Urothelium cell line (cell line): ENCODE data around the gene SRXN1.

Source experiments
- DNase-seq: peaks from one replicate; pipeline ENCODE4 v3.0.0; 2011; ENCODE audit warnings: low spot score, mixed read lengths
- FAIRE-seq: peaks from 2 replicates; lab custom pipeline; 2011; peaks lifted over from hg19 to GRCh38; lab: Jason Lieb, UNC

The SRXN1 gene

DNA sequence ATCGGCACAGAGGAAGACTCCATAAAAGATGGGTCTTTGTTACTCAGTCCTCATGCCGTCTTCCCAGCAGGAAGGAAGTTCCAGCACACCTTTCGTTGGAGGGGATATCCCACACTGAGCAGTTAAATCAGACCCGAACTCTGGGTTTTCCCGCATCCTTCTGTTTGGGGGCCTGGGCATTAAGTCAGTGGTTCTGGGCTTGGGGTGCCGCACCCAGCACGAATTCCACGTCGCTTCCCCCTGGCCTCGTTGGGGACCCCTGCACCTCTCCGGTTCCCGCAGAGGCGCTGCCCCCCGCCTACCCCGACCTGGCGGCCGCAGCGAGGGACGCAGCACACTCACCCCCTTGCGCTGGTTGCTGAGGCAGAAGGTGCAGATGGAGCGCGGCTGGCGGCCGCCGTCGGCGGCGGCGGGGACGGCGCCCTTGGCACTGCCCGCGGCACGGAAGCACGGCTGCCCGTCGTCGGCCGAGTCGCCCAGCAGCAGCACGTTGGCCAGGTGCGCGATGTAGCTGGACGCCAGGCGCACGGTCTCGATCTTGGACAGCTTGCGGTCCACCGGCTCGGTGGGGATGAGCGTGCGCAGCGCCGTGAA lies 43.5 kb downstream of the SRXN1 start:
- FAIRE-seq, result no peak
- DNase-seq, result no peak

DNA sequence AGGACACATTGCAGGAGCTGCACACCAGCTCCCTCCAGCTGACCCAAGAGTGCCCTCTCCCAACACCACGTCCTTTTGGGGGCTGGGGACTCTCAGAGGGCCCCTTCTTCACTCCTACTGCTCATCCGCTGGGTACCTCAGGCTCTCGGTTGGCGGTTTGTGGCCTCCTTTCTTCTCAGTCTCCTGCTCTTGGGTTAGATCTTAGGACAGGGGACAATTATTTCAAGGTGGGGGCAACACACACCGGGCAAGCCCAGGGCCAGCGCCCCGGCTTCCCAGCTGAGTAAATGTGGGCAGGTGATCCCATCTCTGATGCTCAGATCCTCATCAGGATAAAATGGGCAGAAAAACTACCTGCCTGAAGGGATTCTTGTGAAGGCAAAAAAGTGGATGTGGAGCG lies 44.0 kb downstream of the SRXN1 start:
- FAIRE-seq (no peak), DNase-seq (no peak)

GRCh38 chr20:607476-607875 lies 45.5 kb downstream of the SRXN1 start:
- DNase-seq (no peak), FAIRE-seq (no peak)

DNA sequence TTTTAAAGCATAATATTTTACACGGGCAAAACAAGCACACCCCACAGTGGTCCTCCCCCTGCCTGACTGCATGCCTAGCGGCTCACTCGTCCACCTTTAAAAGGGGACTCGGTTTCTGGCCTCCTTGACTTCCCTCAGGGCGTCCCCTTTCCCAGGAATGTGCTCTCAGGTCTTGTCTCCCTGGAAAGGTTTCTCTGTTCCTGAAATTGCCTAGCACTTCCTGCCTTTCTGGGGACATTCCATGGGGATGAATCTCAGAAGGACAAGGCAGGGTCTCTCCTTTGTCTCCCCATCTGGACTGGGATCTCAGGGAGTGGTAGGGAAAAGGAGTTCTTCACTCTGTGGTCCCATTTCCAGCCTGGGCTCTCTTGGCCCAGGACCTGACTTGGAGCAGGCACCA lies 47.8 kb downstream of the SRXN1 start:
- DNase-seq, result peak; percentile 29
- no peak for FAIRE-seq

GRCh38 chr20:603116-603640 lies 49.8 kb downstream of the SRXN1 start:
- FAIRE-seq (no peak), DNase-seq (no peak)

DNA sequence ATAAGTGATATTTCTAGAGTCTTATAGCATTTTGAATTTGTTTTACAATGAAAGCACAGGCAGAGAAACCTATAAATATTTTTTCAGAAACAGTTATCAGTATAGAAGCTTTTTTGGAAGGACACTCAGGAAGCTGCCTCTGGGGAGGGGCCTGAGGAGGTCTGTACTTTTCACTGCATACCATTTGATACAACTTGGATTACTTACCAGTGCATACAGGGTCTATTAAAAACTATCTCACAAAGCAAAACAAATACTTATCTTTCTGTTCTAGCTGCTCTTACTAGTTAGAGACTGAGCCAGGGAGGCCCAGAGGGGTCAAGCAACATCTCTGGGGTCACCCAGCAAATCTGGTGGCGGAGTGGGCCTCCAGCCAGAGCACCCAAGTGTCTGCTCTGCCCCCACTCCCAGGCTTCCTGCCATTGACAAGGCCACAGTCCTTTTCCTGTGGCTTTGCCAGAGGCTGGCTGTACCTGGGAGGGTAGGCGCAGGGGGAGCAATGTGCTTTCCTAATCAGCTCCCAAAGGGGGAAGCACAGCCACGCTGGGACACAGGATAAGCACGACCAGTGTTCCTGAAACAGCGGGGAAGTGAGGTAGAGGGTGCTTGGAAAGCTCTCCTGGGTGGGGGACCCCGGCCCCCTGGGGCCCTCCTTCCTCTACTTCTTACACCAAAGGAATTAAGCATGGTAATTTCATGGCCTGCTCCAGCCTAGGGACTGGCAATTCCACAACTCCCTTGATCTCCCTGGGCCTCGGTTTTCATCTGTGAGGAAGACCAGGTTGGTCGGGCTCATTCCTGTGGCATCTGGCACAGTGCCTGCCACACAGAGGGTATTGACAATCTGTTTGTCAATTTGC lies 50.7 kb downstream of the SRXN1 start:
- FAIRE-seq (no peak), DNase-seq (no peak)

- no peak for DNase-seq
- no peak for FAIRE-seq
Observed at GRCh38 chr20:600736-601135, 52.3 kb downstream of the SRXN1 start.

DNA sequence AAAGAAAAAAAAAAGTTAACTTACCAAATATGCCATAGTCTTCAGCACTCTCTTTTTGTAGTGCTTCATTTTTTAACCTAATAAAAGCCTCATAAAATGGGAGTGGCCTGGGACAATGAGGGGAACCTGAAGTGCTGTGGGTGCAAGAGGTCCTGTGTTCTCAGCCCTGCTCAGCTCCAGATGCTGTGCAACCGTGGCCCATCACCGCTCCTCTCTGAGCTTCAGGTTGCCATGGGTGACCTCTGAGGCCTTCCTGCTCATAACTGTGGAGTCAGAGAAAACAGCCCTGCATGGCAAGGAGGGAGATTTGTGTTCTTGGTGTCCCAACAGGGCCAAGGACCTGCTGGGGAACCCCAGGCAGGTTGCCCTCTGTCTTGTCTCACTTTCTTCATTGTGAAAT lies 52.9 kb downstream of the SRXN1 start:
- DNase-seq (no peak), FAIRE-seq (no peak)

- no peak for FAIRE-seq
Observed at GRCh38 chr20:598133-598850, 54.7 kb downstream of the SRXN1 start.

DNA sequence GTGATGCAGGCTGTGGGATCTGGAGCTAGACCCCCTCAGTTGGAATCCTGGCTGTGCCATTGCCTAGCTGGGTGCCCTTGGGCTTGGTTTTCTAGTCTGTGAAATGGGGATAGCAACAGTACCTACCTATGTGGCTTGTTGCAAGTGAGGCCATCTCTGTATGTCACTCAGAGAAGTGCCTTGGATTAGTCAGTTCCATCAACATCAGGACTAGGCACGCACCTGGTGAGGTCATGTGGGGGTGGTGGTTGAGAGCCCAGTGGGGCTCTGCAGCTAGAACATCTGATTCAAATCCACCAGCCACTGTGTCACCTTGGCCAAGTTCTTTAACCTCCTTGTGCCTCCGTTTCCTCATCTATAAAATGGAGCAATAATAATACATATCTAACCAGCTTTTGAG lies 55.4 kb downstream of the SRXN1 start:
- no peak for FAIRE-seq
- no peak for DNase-seq

More at GRCh38 chr20:598133-598850, 54.7 kb downstream of the SRXN1 start:
- DNase-seq, result no peak
